K562 (cell line): Measurements from ENCODE around the gene ANKRD11. TPM values are rescaled to one million over a fixed set of nuclear protein-coding genes. Genes with fewer than 3 reads are reported as not detected.
A peak's percentile ranks its signal among the peaks of the same experiment; 100 is the strongest.

Experiments
- ATAC-seq: fragments of 200-7000 bp; cut with Tn5 transposase; 3 replicates; pipeline ENCODE4 v1.9.1; 2020; ENCODE audit warnings: moderate library complexity
- BruUV-seq: library from RNA; stranded (reverse); fragments of 400-500 nt; replicated peaks from 2 replicates; lab custom pipeline; 2021; lab: Mats Ljungman, UMichigan
- CTCF ChIA-PET: fragments of 300-600 bp; formaldehyde crosslinking; extraction: SDS; loops from one replicate; lab custom pipeline; 2021; ENCODE audit warnings: low intra/inter-chr PET ratio; lab: Yijun Ruan, JAX
- POLR2A ChIA-PET: fragments of 300-600, 350-650 bp; sonication (Branson Sonifier 250); formaldehyde crosslinking; extraction: SDS; loops from one replicate; lab custom pipeline; 2021; ENCODE audit warnings: antibody characterized with exemption, inconsistent platforms; lab: Yijun Ruan, JAX
- DNase-seq, 4 experiments: peaks; one replicate each; pipeline versions ENCODE4 v3.0.0 to v3.0.0-alpha.2; 2011 to 2018; ENCODE audit warnings: low spot score in 3 of 4, mixed read lengths in 3 of 4; ENCODE audit errors: extremely low read depth in 1 of 4
- FAIRE-seq: peaks from 2 replicates; lab custom pipeline; 2011; peaks lifted over from hg19 to GRCh38; lab: Jason Lieb, UNC
- H2AFZ ChIP-seq: 2 replicates; pipeline ENCODE4 v1.6.0; 2011; ENCODE audit warnings: low read depth, low read length, control low read depth, inconsistent platforms
- H3K27ac ChIP-seq: fragments of 200-600 bp; 3 replicates; pipeline ENCODE4 v1.8.0; 2011; ENCODE audit warnings: low read depth, mild to moderate bottlenecking, control low read depth, inconsistent platforms, low read length, moderate library complexity, mixed read lengths; ENCODE audit errors: extremely low read depth
- H3K27me3 ChIP-seq, 2 experiments: fragments of 300-600 bp in 1 of 2; 2 replicates in 1 of 2; 3 replicates in 1 of 2; pipeline versions ENCODE4 v1.6.0 to v1.8.0; 2011; ENCODE audit warnings: inconsistent platforms in 2 of 2, low read length in 2 of 2, mild to moderate bottlenecking in 1 of 2, mixed read lengths in 1 of 2, moderate library complexity in 1 of 2; ENCODE audit not compliant: control insufficient read depth in 2 of 2, insufficient read depth in 2 of 2
- H3K36me3 ChIP-seq: fragments of 300-600 bp; 3 replicates; pipeline ENCODE4 v1.8.0; 2011; ENCODE audit warnings: mild to moderate bottlenecking, low read length, inconsistent platforms; ENCODE audit not compliant: control insufficient read depth, insufficient read depth
- H3K4me1 ChIP-seq, 2 experiments: fragments of 200-600 bp in 1 of 2; replicated peaks in 1 of 2; 2 replicates in 1 of 2; 3 replicates in 1 of 2; pipeline versions ENCODE4 v1.5.1 to v1.8.0; 2011; ENCODE audit warnings: inconsistent platforms in 2 of 2, low read length in 2 of 2, mild to moderate bottlenecking in 1 of 2, mixed read lengths in 1 of 2, moderate library complexity in 1 of 2; ENCODE audit not compliant: control insufficient read depth in 2 of 2, insufficient read depth in 2 of 2
- H3K4me2 ChIP-seq: 2 replicates; pipeline ENCODE4 v1.6.1; 2011; ENCODE audit warnings: low read length, control low read depth, inconsistent platforms, mixed read lengths; ENCODE audit not compliant: insufficient read depth
- H3K4me3 ChIP-seq: fragments of 200-600 bp; sonication (generic), shearing (Covaris generic); 2 replicates; pipeline ENCODE4 v1.5.1; 2016; ENCODE audit warnings: control low read depth, inconsistent platforms
- H3K79me2 ChIP-seq: fragments of 200-600 bp; 3 replicates; pipeline ENCODE4 v1.8.0; 2011; ENCODE audit warnings: low read length, inconsistent platforms; ENCODE audit not compliant: control insufficient read depth, insufficient read depth
- H3K9ac ChIP-seq, 2 experiments: 2 replicates each; pipeline versions ENCODE4 v1.6.0 to v1.6.1; 2011; ENCODE audit warnings: low read depth in 2 of 2, low read length in 2 of 2, control low read depth in 1 of 2, inconsistent platforms in 1 of 2, mild to moderate bottlenecking in 1 of 2, mixed read lengths in 1 of 2; ENCODE audit not compliant: insufficient read depth in 1 of 2
- H3K9me1 ChIP-seq: one replicate; pipeline ENCODE4 v1.6.0; 2011; ENCODE audit warnings: inconsistent platforms, mild to moderate bottlenecking, low read length, moderate library complexity; ENCODE audit not compliant: control insufficient read depth, insufficient read depth
- H3K9me3 ChIP-seq: replicated peaks from 2 replicates; pipeline ENCODE4 v1.5.1; 2011; ENCODE audit warnings: low read depth, low read length, inconsistent platforms; ENCODE audit not compliant: control insufficient read depth, insufficient read depth
- H4K20me1 ChIP-seq: replicated peaks from 2 replicates; pipeline ENCODE4 v1.6.1; 2011; ENCODE audit warnings: low read length, inconsistent platforms, mixed read lengths; ENCODE audit not compliant: control insufficient read depth, insufficient read depth
- E2F1 ChIP-seq: sonication (generic); formaldehyde crosslinking; IDR thresholded peaks from 2 replicates; pipeline ENCODE4 v1.8.1; 2023; ENCODE audit warnings: mild to moderate bottlenecking, missing genetic modification reagents, moderate library complexity
- MTF1 ChIP-seq: fragments of 250-450 bp; sonication (Bioruptor Pico); IDR thresholded peaks from 2 replicates; pipeline ENCODE4 v1.9.0; 2021; ENCODE audit warnings: moderate library complexity, mild to moderate bottlenecking, inconsistent platforms, borderline replicate concordance
- NFIX ChIP-seq: fragments of 250-450 bp; sonication (Bioruptor Pico); IDR thresholded peaks from 2 replicates; pipeline ENCODE4 v1.4.0; 2020; ENCODE audit warnings: low read depth, mild to moderate bottlenecking, moderate library complexity
- PML ChIP-seq: IDR thresholded peaks from 2 replicates; pipeline ENCODE4 v1.6.1; 2012; ENCODE audit warnings: low read length, inconsistent platforms
- PTBP1 ChIP-seq: fragments of 200-400 bp; formaldehyde crosslinking; IDR thresholded peaks from 2 replicates; pipeline ENCODE4 v1.6.1; 2017; ENCODE audit warnings: low read depth, low read length
- PURB ChIP-seq: sonication (generic); formaldehyde crosslinking; IDR thresholded peaks from 2 replicates; pipeline ENCODE4 v1.9.0; 2021; ENCODE audit warnings: low read depth, mild to moderate bottlenecking, missing genetic modification reagents
- ZBTB11 ChIP-seq, 3 experiments: fragments of 200-800 bp in 1 of 3; fragments of 250-450 bp in 1 of 3; fragments of 450-650 bp in 1 of 3; sonication (Bioruptor Pico) in 1 of 3; sonication (Bioruptor generic) in 1 of 3; formaldehyde crosslinking in 1 of 3; IDR thresholded peaks; 2 replicates each; pipeline versions ENCODE4 v1.6.1 to v1.8.0; 2016 to 2022; ENCODE audit warnings: mild to moderate bottlenecking in 2 of 3, missing genetic modification characterization in 2 of 3, missing compliant biosample characterization in 1 of 3, moderate library complexity in 1 of 3
- ZNF277 ChIP-seq: fragments of 250-450 bp; sonication (Bioruptor Pico); IDR thresholded peaks from 2 replicates; pipeline ENCODE4 v1.8.0; 2022; ENCODE audit warnings: inconsistent platforms, mild to moderate bottlenecking, moderate library complexity, borderline replicate concordance
- ZNF408 ChIP-seq: fragments of 250-450 bp; sonication (Bioruptor Pico); IDR thresholded peaks from 2 replicates; pipeline ENCODE4 v1.4.0; 2020; ENCODE audit warnings: low read depth, mild to moderate bottlenecking, moderate library complexity
- ZNF644 ChIP-seq: fragments of 200-800 bp; sonication (Bioruptor generic); IDR thresholded peaks from 2 replicates; pipeline ENCODE4 v1.6.1; 2016; ENCODE audit warnings: low read depth, missing genetic modification characterization, missing compliant biosample characterization
- ZNF707 ChIP-seq: fragments of 250-450 bp; sonication (Bioruptor Pico); conservative IDR thresholded peaks from 2 replicates; pipeline ENCODE4 v1.8.0; 2022; ENCODE audit warnings: inconsistent platforms, mild to moderate bottlenecking, moderate library complexity
- WGBS: fragments of 100-300 bp; shearing (Covaris generic); methylation state at CpG from one replicate; pipeline ENCODE4 v1.1.6; 2016; ENCODE audit warnings: low coverage, mixed read lengths; ENCODE audit not compliant: insufficient coverage; ENCODE audit errors: missing lambda C conversion rate; 5-methylcytosine and 5-hydroxymethylcytosine counted together
- in situ Hi-C: fragments of 300-500 bp; cut with MboI; formaldehyde crosslinking; loops from 4 replicates; pipeline ENCODE4 v1.15.0; 2018; ENCODE audit warnings: inconsistent platforms, mixed read lengths
- intact Hi-C: fragments of 100-400 bp; cut with micrococcal nuclease; formaldehyde crosslinking; loops from 2 replicates; pipeline ENCODE4 v1.14.2; 2022
- polyA plus RNA-seq, 8 experiments: library from polyadenylated mRNA; depleted of rRNA in 4 of 8; stranded (reverse) in 5 of 8; unstranded in 3 of 8; fragments of >200 nt; fragmentation: Nextera tagmentation in 2 of 8; fragmentation: Illumina TruSeq in 1 of 8; extraction: Ambion mirVana in 2 of 8; extraction: Trizol in 1 of 8; gene quantifications; 2 replicates each; pipeline versions ENCODE4 v1.2.1 to v1.2.3, GENCODE V29; 2011 to 2014; ENCODE audit warnings: inconsistent platforms in 1 of 8, missing spikeins in 1 of 8
- total RNA-seq, 7 experiments: library from RNA; depleted of rRNA in 6 of 7; stranded (reverse); fragments of >200 nt in 6 of 7; fragmentation: Illumina TruSeq in 2 of 7; extraction: Trizol in 2 of 7; gene quantifications; 2 replicates each; pipeline versions ENCODE4 v1.2.1 to v1.2.3, GENCODE V29; 2011 to 2021; ENCODE audit warnings: low replicate concordance in 1 of 7

The ANKRD11 gene
- total and polyA plus RNA-seq, 9 of the 15 experiments (the other 6 are each of a cell fraction or from before 2014, with no cell fraction given): 4.7 to 126 (median 31.7) TPM

GRCh38 chr16:89517128-89517527, 26.8 kb upstream of the ANKRD11 start (continued):
- TF ChIP-seq PURB (CRISPR knock-in tag) (no peak), PTBP1 (no peak), PML (no peak)
- TF ChIP-seq, all 486 proteins: peak for 0

- in situ Hi-C loops: no loop called here
- FAIRE-seq: no peak
- CTCF ChIA-PET: no interaction called here
- peak; percentile 54 for TF ChIP-seq NFIX
- TF ChIP-seq ZNF408 (CRISPR knock-in tag): peak; percentile 71; the same call in 1 of the 2 replicates
- TF ChIP-seq ZNF277 (CRISPR knock-in tag): peak; percentile 89; the same call in 1 of the 2 replicates
- no peak for TF ChIP-seq E2F1
- 0 out of 6 replicates have a peak, but pooled peaks of 1 of the 3 experiments have one; percentile 34 for TF ChIP-seq ZBTB11 (CRISPR knock-in tag; IDR thresholded peaks at IDR 0.05)
- 0 out of 2 replicates have a peak, but pooled peaks have one; percentile 66 for TF ChIP-seq MTF1 (CRISPR knock-in tag)
- TF ChIP-seq ZNF707 (CRISPR knock-in tag): 0 out of 2 replicates have a peak, but pooled peaks have one; percentile 51
- no peak for TF ChIP-seq ZNF644 (tag)
These were observed 22.1 kb upstream of the ANKRD11 start for GRCh38 chr16:89512453-89512852.

More at GRCh38 chr16:89512453-89512852, 22.1 kb upstream of the ANKRD11 start:
- no peaks in the 10 kb centered on the region for H3K9me1 ChIP-seq
- H3K4me3 ChIP-seq: no peak overlapping the region
- peaks cover 48% of the 10 kb centered on the region for H3K79me2 ChIP-seq
- peaks cover 60% of the 10 kb centered on the region for H3K36me3 ChIP-seq
- H2AFZ ChIP-seq: no peak overlapping the region
- POLR2A ChIA-PET: interaction anchor here (0.8 to 1.3 kb wide), 2 partner anchors 36 to 49 kb away, joined by 3 to 4 read pairs; no protein-coding TSS in a partner anchor
- no peaks in the 10 kb centered on the region; the same call in 1 of the 2 replicates for H4K20me1 ChIP-seq
- intact Hi-C loops: no loop called here
- no peaks in the 10 kb centered on the region for H3K9me3 ChIP-seq
- BruUV-seq: no TSS peak
- 0 out of 4 replicates have a peak overlapping the region, but pooled peaks of 1 of the 2 experiments have one; percentile 3 for H3K9ac ChIP-seq
- H3K4me1 ChIP-seq: peaks cover 3 to 20% of the 10 kb centered on the region in 2 experiments; a peak in 4 of 5 replicates
- no peak overlapping the region for H3K27ac ChIP-seq
- ATAC-seq: no peak
- no peak overlapping the region for H3K4me2 ChIP-seq
- DNase-seq: no peak
- H3K27me3 ChIP-seq: no peaks in the 10 kb centered on the region
- 93% methylated on average over 9 of the region's 9 CpGs for WGBS
